Mucosa of rectum (tissue), 2 donors: ENCODE data around the gene WNT3A.

Experiments
- H3K27ac ChIP-seq, 2 donors: one replicate each; pipeline ENCODE4 v1.7.0; 2013; ENCODE audit warnings: inconsistent platforms in 2 of 2, low read depth in 2 of 2, low read length in 2 of 2
- H3K27me3 ChIP-seq, 2 donors: one replicate each; pipeline ENCODE4 v1.7.0; 2013; ENCODE audit warnings: low read length in 2 of 2; ENCODE audit not compliant: control insufficient read depth in 2 of 2, insufficient read depth in 2 of 2
- H3K36me3 ChIP-seq, 2 donors: one replicate each; pipeline ENCODE4 v1.7.0; 2013; ENCODE audit warnings: low read length in 2 of 2; ENCODE audit not compliant: control insufficient read depth in 2 of 2, insufficient read depth in 2 of 2
- H3K4me1 ChIP-seq, 2 donors: one replicate each; pipeline ENCODE4 v1.7.0; 2013; ENCODE audit warnings: low read length in 2 of 2, mild to moderate bottlenecking in 1 of 2; ENCODE audit not compliant: control insufficient read depth in 2 of 2, insufficient read depth in 2 of 2
- H3K4me3 ChIP-seq, 2 donors: one replicate each; pipeline ENCODE4 v1.7.0; 2013; ENCODE audit warnings: low read length in 2 of 2
- H3K9ac ChIP-seq, 2 donors: one replicate each; pipeline ENCODE4 v1.7.0; 2013; ENCODE audit warnings: low read length in 2 of 2, low read depth in 1 of 2, mild to moderate bottlenecking in 1 of 2
- H3K9me3 ChIP-seq, 2 donors: one replicate each; pipeline ENCODE4 v1.7.0; 2013; ENCODE audit warnings: low read length in 2 of 2; ENCODE audit not compliant: control insufficient read depth in 2 of 2
- donor health status: healthy.
- donor health status: Normal muscosa, but diverticular disease.

Gene WNT3A

GRCh38 chr1:228102791-228103620 is 96.2 kb downstream of the WNT3A start, which contains the start of gene C1orf35:
Gene C1orf35, minus strand, starts transcription at chr1:228103325. Its CDS starts 98 bp downstream, at chr1:228103227.
- Histone ChIP-seq H3K36me3 (peaks cover 34 to 39% of the 10 kb centered on the region in 2 donors), H3K27ac (peak within 1 kb of the TSS; percentile 94 to 96), H3K4me1 (peaks cover 16 to 19% of the 10 kb centered on the region in 2 donors), H3K9ac (peak within 1 kb of the TSS; percentile 74 to 80), H3K27me3 (no peaks in the 10 kb centered on the region), H3K4me3 (peak within 1 kb of the TSS; percentile 81 to 84), H3K9me3 (no peaks in the 10 kb centered on the region)

GRCh38 chr1:228104526-228105269 is 97.9 kb downstream of the WNT3A start:
- Histone ChIP-seq H3K27ac (no peak overlapping the region), H3K9me3 (no peaks in the 10 kb centered on the region), H3K36me3 (peaks cover 18 to 23% of the 10 kb centered on the region in 2 donors), H3K4me3 (no peak overlapping the region), H3K27me3 (no peaks in the 10 kb centered on the region), H3K4me1 (peaks cover 26 to 30% of the 10 kb centered on the region in 2 donors), H3K9ac (no peak overlapping the region)

- Histone ChIP-seq H3K27me3 (no peaks in the 10 kb centered on the region), H3K9ac (no peak overlapping the region), H3K4me1 (peaks cover 31 to 33% of the 10 kb centered on the region in 2 donors), H3K9me3 (no peaks in the 10 kb centered on the region), H3K4me3 (no peak overlapping the region), H3K36me3 (peaks cover 18 to 19% of the 10 kb centered on the region in 2 donors), H3K27ac (no peak overlapping the region)
These were observed 98.6 kb downstream of the WNT3A start for GRCh38 chr1:228105270-228105995.

- H3K4me3 ChIP-seq: no peak overlapping the region
- peaks cover 26 to 30% of the 10 kb centered on the region in 2 donors for H3K4me1 ChIP-seq
- no peak overlapping the region for H3K9ac ChIP-seq
- H3K27ac ChIP-seq: no peak overlapping the region
- H3K36me3 ChIP-seq: peaks cover 12 to 14% of the 10 kb centered on the region in 2 donors
- H3K9me3 ChIP-seq: no peaks in the 10 kb centered on the region
- H3K27me3 ChIP-seq: no peaks in the 10 kb centered on the region
These were observed 99.4 kb downstream of the WNT3A start for GRCh38 chr1:228105996-228106799.

- Histone ChIP-seq H3K9me3 (no peaks in the 10 kb centered on the region), H3K4me3 (no peak overlapping the region), H3K36me3 (peaks cover 12 to 14% of the 10 kb centered on the region in 2 donors), H3K27me3 (no peaks in the 10 kb centered on the region), H3K9ac (no peak overlapping the region), H3K4me1 (peaks cover 20 to 26% of the 10 kb centered on the region in 2 donors), H3K27ac (no peak overlapping the region)
These were observed 99.9 kb downstream of the WNT3A start for GRCh38 chr1:228106800-228107054.

GRCh38 chr1:228107636-228108035 is 100.8 kb downstream of the WNT3A start:
- Histone ChIP-seq H3K9me3 (no peaks in the 10 kb centered on the region), H3K27ac (no peak overlapping the region), H3K4me3 (no peak overlapping the region), H3K36me3 (peaks cover 12 to 14% of the 10 kb centered on the region in 2 donors), H3K4me1 (peaks cover 19 to 23% of the 10 kb centered on the region in 2 donors), H3K27me3 (no peaks in the 10 kb centered on the region), H3K9ac (no peak overlapping the region)

GRCh38 chr1:228108055-228108690 is 101.4 kb downstream of the WNT3A start:
- no peaks in the 10 kb centered on the region for H3K27me3 ChIP-seq
- peaks cover 12 to 14% of the 10 kb centered on the region in 2 donors for H3K36me3 ChIP-seq
- peak overlapping the region in 1 of 2 donors; percentile 90 for H3K27ac ChIP-seq
- H3K4me1 ChIP-seq: peaks cover 19 to 23% of the 10 kb centered on the region in 2 donors
- H3K9ac ChIP-seq: peak overlapping the region; percentile 88 to 93
- no peaks in the 10 kb centered on the region for H3K9me3 ChIP-seq
- H3K4me3 ChIP-seq: peak overlapping the region; percentile 89 to 93

GRCh38 chr1:228108742-228109072 is 101.9 kb downstream of the WNT3A start:
- H3K9me3 ChIP-seq: no peaks in the 10 kb centered on the region
- H3K36me3 ChIP-seq: peaks cover 12 to 14% of the 10 kb centered on the region in 2 donors
- no peaks in the 10 kb centered on the region for H3K27me3 ChIP-seq
- H3K9ac ChIP-seq: peak overlapping the region; percentile 88 to 93
- H3K4me1 ChIP-seq: peaks cover 15 to 20% of the 10 kb centered on the region in 2 donors
- peak overlapping the region; percentile 89 to 93 for H3K4me3 ChIP-seq
- H3K27ac ChIP-seq: peak overlapping the region; percentile 87 to 90
